OCI-LY3 (cell line): ENCODE results near the gene SEPTIN1.
A peak's percentile ranks its signal among the peaks of the same experiment; 100 is the strongest.
"Not testable (repeated sequence)": the region's sequence is repeated elsewhere in the genome, so short reads cannot be mapped to it uniquely, and the experiment has no call there.

Experiments
- H2AFZ ChIP-seq: fragments of 200-600, 300-600 bp; shearing (Covaris generic); 2 replicates; pipeline ENCODE4 v1.6.0; 2014; ENCODE audit warnings: antibody characterized with exemption, low read depth, low read length
- H3K27ac ChIP-seq: fragments of 200-600, 300-600 bp; sonication (generic); 2 replicates; pipeline ENCODE4 v1.5.1; 2014; ENCODE audit warnings: mild to moderate bottlenecking, low read length, moderate library complexity, mixed read lengths
- H3K27me3 ChIP-seq: fragments of 200-600, 300-600 bp; sonication (generic); 2 replicates; pipeline ENCODE4 v1.6.1; 2014; ENCODE audit warnings: low read depth, low read length, mixed read lengths
- H3K36me3 ChIP-seq: fragments of 200-600, 300-600 bp; sonication (generic); replicated peaks from 2 replicates; pipeline ENCODE3; 2014; ENCODE audit warnings: low read depth, low read length, mixed read lengths
- H3K4me1 ChIP-seq: fragments of 300-600, 200-600 bp; sonication (generic); 2 replicates; pipeline ENCODE4 v1.6.1; 2014; ENCODE audit warnings: low read length, mixed read lengths
- H3K4me2 ChIP-seq: fragments of 200-600, 300-600 bp; sonication (generic); 2 replicates; pipeline ENCODE4 v1.6.1; 2014; ENCODE audit warnings: low read length, mixed read lengths
- H3K4me3 ChIP-seq: fragments of 300-600, 200-600 bp; sonication (generic); 2 replicates; pipeline ENCODE4 v1.5.1; 2014; ENCODE audit warnings: antibody characterized with exemption, mild to moderate bottlenecking, low read length, moderate library complexity
- H3K79me2 ChIP-seq: fragments of 300-600, 200-600 bp; shearing (Covaris generic); 2 replicates; pipeline ENCODE4 v1.6.1; 2014; ENCODE audit warnings: mild to moderate bottlenecking, low read length, mixed read lengths
- H3K9ac ChIP-seq: fragments of 300-600, 200-600 bp; shearing (Covaris generic); 2 replicates; pipeline ENCODE4 v1.6.0; 2014; ENCODE audit warnings: mild to moderate bottlenecking, low read length, moderate library complexity
- H3K9me3 ChIP-seq: fragments of 200-600, 300-600 bp; shearing (Covaris generic); 2 replicates; pipeline ENCODE4 v1.6.1; 2014; ENCODE audit warnings: low read length, mixed read lengths; ENCODE audit not compliant: insufficient read depth
- H4K20me1 ChIP-seq: fragments of 200-600, 300-600 bp; sonication (generic); 2 replicates; pipeline ENCODE4 v1.6.1; 2016; ENCODE audit warnings: low read length, mixed read lengths; ENCODE audit not compliant: insufficient read depth
- EZH2phosphoT487 ChIP-seq: fragments of 200-600 bp; shearing (Covaris generic); IDR thresholded peaks from 2 replicates; pipeline ENCODE4 v1.6.1; 2018; ENCODE audit warnings: antibody characterized with exemption, mixed run types, low read depth
- TF ChIP-seq, protein P1 (sequence below): fragments of 200-600, 300-600 bp; sonication (generic); IDR thresholded peaks from 2 replicates; pipeline ENCODE4 v1.5.1; 2014; ENCODE audit warnings: antibody characterized with exemption, low read length, low read depth

The SEPTIN1 gene

GRCh38 chr16:30335598-30336474 lies 46.5 kb downstream of the SEPTIN1 start:
- peaks cover 5% of the 10 kb centered on the region; the same call in 1 of the 2 replicates for H3K4me1 ChIP-seq
- TF ChIP-seq EZH2phosphoT487 = no peak
- TF ChIP-seq, protein P1, sequence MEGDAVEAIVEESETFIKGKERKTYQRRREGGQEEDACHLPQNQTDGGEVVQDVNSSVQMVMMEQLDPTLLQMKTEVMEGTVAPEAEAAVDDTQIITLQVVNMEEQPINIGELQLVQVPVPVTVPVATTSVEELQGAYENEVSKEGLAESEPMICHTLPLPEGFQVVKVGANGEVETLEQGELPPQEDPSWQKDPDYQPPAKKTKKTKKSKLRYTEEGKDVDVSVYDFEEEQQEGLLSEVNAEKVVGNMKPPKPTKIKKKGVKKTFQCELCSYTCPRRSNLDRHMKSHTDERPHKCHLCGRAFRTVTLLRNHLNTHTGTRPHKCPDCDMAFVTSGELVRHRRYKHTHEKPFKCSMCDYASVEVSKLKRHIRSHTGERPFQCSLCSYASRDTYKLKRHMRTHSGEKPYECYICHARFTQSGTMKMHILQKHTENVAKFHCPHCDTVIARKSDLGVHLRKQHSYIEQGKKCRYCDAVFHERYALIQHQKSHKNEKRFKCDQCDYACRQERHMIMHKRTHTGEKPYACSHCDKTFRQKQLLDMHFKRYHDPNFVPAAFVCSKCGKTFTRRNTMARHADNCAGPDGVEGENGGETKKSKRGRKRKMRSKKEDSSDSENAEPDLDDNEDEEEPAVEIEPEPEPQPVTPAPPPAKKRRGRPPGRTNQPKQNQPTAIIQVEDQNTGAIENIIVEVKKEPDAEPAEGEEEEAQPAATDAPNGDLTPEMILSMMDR = no peak
- H4K20me1 ChIP-seq = no peaks in the 10 kb centered on the region
- no peaks in the 10 kb centered on the region for H3K27me3 ChIP-seq
- no peaks in the 10 kb centered on the region for H3K36me3 ChIP-seq
- peak overlapping the region; percentile 64 for H3K27ac ChIP-seq
- no peaks in the 10 kb centered on the region for H3K9me3 ChIP-seq
- H3K4me2 ChIP-seq = peak overlapping the region; percentile 69
- peak overlapping the region; percentile 78 for H3K4me3 ChIP-seq
- peak overlapping the region; percentile 63 for H3K9ac ChIP-seq
- peak overlapping the region; percentile 34; the same call in 1 of the 2 replicates for H2AFZ ChIP-seq
- peaks cover 21% of the 10 kb centered on the region for H3K79me2 ChIP-seq

DNA sequence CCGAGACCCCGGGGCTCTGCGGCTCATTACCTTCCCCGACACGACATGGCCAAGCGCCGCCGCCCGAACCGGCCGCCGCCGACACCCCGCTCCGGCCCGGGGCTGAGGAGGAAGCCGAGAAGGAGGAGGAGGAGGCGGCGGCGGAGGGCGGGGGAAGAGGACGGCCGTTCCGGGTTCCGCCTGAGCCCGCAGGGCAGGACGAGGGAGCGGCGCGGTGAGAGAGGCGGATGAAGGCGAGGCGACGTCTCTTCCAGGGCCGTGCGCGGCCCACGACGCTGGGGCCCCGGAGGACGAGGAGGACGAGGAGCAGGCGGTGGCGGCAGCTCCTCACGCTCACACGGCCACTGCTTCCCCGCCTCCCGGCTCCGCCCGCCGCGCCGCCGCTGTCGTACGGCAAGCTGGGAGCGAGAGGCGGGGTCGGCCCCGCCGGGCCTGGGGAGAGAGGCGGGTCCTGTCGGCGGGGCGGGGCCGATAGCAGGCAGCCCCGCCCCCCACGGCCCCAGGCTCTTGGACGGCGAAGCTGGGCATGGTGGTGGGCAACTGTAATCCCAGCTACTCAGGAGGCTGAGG lies 47.2 kb downstream of the SEPTIN1 start:
- Histone ChIP-seq H3K79me2 (peaks cover 27% of the 10 kb centered on the region), H3K9ac (peak overlapping the region; percentile 63), H3K27ac (peak overlapping the region; percentile 64), H3K4me2 (peak overlapping the region; percentile 69), H2AFZ (peak overlapping the region; percentile 34; the same call in 1 of the 2 replicates), H3K4me3 (peak overlapping the region; percentile 78)
- not testable (repeated sequence) for H3K9me3 ChIP-seq, H3K27me3 ChIP-seq, H3K36me3 ChIP-seq, H3K4me1 ChIP-seq, H4K20me1 ChIP-seq

- H3K9me3 ChIP-seq, H4K20me1 ChIP-seq, H3K4me1 ChIP-seq, H2AFZ ChIP-seq, H3K36me3 ChIP-seq, H3K27me3 ChIP-seq: not testable (repeated sequence)
- peak overlapping the region; percentile 78 for H3K4me3 ChIP-seq
- H3K4me2 ChIP-seq = peak overlapping the region; percentile 43; the same call in 1 of the 2 replicates
- H3K27ac ChIP-seq = peak overlapping the region; percentile 64
- H3K9ac ChIP-seq = peak overlapping the region; percentile 63; the same call in 1 of the 2 replicates
- peaks cover 30% of the 10 kb centered on the region for H3K79me2 ChIP-seq
These were observed 47.8 kb downstream of the SEPTIN1 start for GRCh38 chr16:30334473-30334989.
